Skeletal muscle tissue (tissue), 4 donors: ENCODE results near the gene SLC6A11. TPM values are rescaled to one million over a fixed set of nuclear protein-coding genes. Genes with fewer than 3 reads are reported as not detected.

Experiments used
- H3K27ac ChIP-seq: one replicate; pipeline ENCODE4 v1.7.0; 2013; ENCODE audit warnings: mild to moderate bottlenecking, low read depth, low read length, inconsistent platforms
- H3K27me3 ChIP-seq, 3 donors: one replicate each; pipeline ENCODE4 v1.7.0; 2013; ENCODE audit warnings: low read length in 3 of 3; ENCODE audit not compliant: control insufficient read depth in 3 of 3, insufficient read depth in 3 of 3
- H3K36me3 ChIP-seq, 3 donors: one replicate each; pipeline ENCODE4 v1.7.0; 2013; ENCODE audit warnings: low read length in 3 of 3; ENCODE audit not compliant: control insufficient read depth in 3 of 3, insufficient read depth in 3 of 3
- H3K4me1 ChIP-seq, 3 donors: one replicate each; pipeline ENCODE4 v1.7.0; 2013; ENCODE audit warnings: low read length in 3 of 3, mild to moderate bottlenecking in 3 of 3; ENCODE audit not compliant: control insufficient read depth in 3 of 3, insufficient read depth in 3 of 3
- H3K4me3 ChIP-seq, 3 donors: one replicate each; pipeline ENCODE4 v1.7.0; 2013; ENCODE audit warnings: low read length in 3 of 3
- H3K9ac ChIP-seq, 3 donors: one replicate each; pipeline ENCODE4 v1.7.0; 2013; ENCODE audit warnings: low read length in 3 of 3, mild to moderate bottlenecking in 3 of 3, moderate library complexity in 2 of 3, low read depth in 1 of 3
- H3K9me3 ChIP-seq, 3 donors: one replicate each; pipeline ENCODE4 v1.7.0; 2013; ENCODE audit warnings: low read length in 3 of 3; ENCODE audit not compliant: control insufficient read depth in 3 of 3
- total RNA-seq: library from RNA; depleted of rRNA; stranded (reverse); fragments of >200 nt; gene quantifications from one replicate; pipeline ENCODE4 v1.2.3, GENCODE V29; 2014
- donor health status: Osteomylitis.

Gene SLC6A11
- total RNA-seq, 1 donor from 2014 or later = not detected

DNA sequence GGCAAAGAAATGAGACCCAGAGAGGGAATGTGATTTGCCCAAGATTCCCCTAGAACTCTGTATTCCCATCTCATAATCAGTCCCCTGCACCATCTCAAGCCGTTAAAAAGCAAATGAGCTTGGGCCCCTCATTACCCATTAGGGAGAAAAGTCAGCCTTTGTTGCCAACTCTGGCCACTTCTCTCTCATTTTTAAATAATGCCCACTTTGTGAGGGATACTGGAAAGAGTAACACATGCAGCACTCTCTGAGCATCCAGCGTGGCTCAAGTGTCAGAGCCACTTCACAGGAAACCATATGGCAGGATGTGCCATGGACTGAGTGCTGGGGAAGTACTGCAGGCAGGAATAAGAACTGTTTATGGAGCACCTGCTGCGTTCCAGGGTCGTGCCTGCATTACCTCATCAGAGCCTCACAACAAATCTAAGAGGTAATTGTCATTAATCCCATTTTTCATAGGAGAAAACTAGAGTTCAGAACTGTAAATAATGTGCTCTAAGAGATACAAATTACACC is 126.7 kb downstream of the SLC6A11 start:
- Histone ChIP-seq H3K4me3 (no peak overlapping the region), H3K9me3 (no peaks in the 10 kb centered on the region), H3K4me1 (no peaks in the 10 kb centered on the region), H3K27me3 (peaks cover 0 to 10% (median 3%) of the 10 kb centered on the region in 3 donors), H3K27ac (no peak overlapping the region), H3K9ac (no peak overlapping the region), H3K36me3 (no peaks in the 10 kb centered on the region)

DNA sequence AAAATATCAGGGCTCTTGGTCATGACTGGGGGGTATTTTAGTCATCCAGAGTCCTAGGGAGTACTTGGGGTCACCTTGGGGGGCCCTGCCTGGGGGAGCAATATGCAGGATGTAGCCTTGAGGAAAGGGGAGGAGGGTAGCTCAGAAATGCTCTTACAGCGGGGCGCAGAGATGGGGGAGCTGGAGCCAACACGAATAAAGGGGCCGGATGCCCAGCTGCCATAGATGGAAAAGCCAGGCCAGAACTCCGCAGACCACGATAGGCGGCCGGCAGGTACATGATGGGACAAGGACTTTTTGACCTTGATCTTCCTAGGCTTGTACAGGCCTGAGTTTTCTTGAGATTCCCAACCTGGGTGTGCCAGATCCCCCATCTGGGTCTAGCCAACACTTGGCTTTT is 128.8 kb downstream of the SLC6A11 start:
- H3K9me3 ChIP-seq = no peaks in the 10 kb centered on the region
- H3K9ac ChIP-seq = no peak overlapping the region
- peaks cover 0 to 16% (median 13%) of the 10 kb centered on the region in 3 donors for H3K27me3 ChIP-seq
- no peaks in the 10 kb centered on the region for H3K36me3 ChIP-seq
- H3K4me3 ChIP-seq = no peak overlapping the region
- no peaks in the 10 kb centered on the region for H3K4me1 ChIP-seq
- H3K27ac ChIP-seq = no peak overlapping the region

DNA sequence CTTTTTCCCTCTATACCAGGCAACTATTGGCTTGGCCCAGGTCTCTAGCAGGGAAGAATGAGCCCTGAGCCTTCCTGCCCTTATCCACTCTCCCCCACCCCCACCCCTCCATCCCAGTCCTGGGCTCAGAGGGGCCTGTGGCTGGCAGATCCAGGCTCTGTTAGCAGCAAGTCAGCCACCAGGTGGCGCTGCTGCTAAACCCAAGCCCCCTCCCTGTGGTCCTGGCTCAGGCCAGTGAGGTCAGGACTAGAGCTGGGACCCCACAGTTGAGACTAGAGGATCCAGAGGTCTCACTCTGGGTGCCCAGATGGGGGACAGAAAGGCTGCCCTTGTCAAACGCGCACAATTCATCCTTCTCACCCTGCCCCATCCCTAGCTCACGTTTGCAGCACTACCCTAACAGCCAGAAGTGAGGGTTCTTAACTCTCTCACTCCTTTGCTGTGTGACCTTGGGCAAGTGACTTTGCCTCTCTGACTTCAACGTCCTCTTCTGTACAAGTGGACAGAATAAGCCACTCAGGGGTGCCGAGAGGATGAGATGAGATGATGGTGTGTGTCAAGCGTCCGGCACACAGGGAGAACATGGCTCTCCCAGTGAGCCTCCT is 129.8 kb downstream of the SLC6A11 start:
- Histone ChIP-seq H3K9me3 (no peaks in the 10 kb centered on the region), H3K27ac (no peak overlapping the region), H3K4me1 (no peaks in the 10 kb centered on the region), H3K27me3 (peaks cover 0 to 19% (median 16%) of the 10 kb centered on the region in 3 donors), H3K9ac (no peak overlapping the region), H3K36me3 (no peaks in the 10 kb centered on the region), H3K4me3 (no peak overlapping the region)

DNA sequence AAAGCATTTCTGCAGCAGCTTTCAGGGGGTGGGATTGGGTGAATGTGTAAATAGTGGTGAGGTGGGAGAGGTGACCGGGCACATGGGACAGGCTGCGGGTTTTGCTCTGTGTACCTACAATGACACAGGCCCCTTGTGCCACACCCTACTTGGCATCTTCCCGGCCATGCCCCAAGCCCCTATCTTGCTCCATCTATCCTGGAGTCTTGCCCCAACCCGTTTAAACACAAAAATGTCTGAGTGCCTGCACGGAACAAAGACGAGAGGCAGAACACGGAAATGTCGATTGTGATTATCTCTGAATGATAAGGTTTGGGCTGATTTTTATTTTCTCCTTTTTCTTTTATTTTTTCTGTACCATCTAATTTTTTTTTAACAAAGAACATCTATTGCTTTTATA is 130.5 kb downstream of the SLC6A11 start:
- H3K36me3 ChIP-seq = no peaks in the 10 kb centered on the region
- no peak overlapping the region for H3K9ac ChIP-seq
- no peaks in the 10 kb centered on the region for H3K9me3 ChIP-seq
- peaks cover 0 to 21% (median 21%) of the 10 kb centered on the region in 3 donors for H3K27me3 ChIP-seq
- H3K27ac ChIP-seq = no peak overlapping the region
- H3K4me3 ChIP-seq = no peak overlapping the region
- no peaks in the 10 kb centered on the region for H3K4me1 ChIP-seq

DNA sequence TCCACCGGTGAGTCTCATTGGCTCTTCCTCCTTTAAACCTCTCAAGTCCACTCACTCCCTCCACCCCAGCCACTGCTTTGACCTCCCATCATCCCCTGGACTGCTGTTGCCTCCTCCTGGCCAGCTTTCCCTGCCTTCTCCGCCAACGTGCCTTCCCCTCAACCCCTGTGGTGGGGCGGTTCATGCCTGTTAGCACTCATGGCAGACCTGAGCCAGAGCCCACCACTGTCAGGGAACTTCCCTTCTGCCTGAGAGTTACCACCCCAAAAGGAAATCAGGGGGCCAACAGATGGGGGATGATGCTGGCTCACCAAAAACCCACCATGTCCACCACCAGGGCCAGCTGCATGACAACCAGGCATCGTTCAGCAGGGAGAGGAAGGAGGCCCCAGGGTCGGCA is 132.3 kb downstream of the SLC6A11 start:
- Histone ChIP-seq H3K4me1 (no peaks in the 10 kb centered on the region), H3K9ac (no peak overlapping the region), H3K4me3 (no peak overlapping the region), H3K9me3 (no peaks in the 10 kb centered on the region), H3K36me3 (no peaks in the 10 kb centered on the region), H3K27ac (no peak overlapping the region), H3K27me3 (peaks cover 0 to 32% (median 25%) of the 10 kb centered on the region in 3 donors)

DNA sequence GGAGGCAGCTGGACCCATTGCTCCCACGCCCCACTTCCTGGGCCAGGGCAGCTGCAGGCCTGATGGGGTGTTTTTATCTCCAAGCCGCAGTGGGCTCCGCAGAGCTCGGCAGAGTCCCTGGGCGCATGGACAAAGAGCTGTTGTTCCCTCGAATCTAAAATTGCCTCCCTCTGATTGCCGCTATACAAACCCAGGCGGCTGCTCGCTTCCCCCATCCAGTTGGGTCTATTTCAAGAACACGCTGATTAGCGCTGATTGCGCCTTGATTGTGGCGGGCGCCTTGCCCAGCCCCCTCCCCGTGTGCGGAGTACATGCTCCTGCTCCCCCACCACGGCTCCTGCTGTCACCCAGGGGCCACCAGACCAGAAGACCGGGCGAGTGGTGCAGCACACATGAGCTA is 133.2 kb downstream of the SLC6A11 start:
- H3K4me3 ChIP-seq = no peak overlapping the region
- no peaks in the 10 kb centered on the region for H3K36me3 ChIP-seq
- no peak overlapping the region for H3K27ac ChIP-seq
- H3K27me3 ChIP-seq = peaks cover 0 to 35% (median 24%) of the 10 kb centered on the region in 3 donors
- H3K9me3 ChIP-seq = no peaks in the 10 kb centered on the region
- no peaks in the 10 kb centered on the region for H3K4me1 ChIP-seq
- H3K9ac ChIP-seq = no peak overlapping the region

DNA sequence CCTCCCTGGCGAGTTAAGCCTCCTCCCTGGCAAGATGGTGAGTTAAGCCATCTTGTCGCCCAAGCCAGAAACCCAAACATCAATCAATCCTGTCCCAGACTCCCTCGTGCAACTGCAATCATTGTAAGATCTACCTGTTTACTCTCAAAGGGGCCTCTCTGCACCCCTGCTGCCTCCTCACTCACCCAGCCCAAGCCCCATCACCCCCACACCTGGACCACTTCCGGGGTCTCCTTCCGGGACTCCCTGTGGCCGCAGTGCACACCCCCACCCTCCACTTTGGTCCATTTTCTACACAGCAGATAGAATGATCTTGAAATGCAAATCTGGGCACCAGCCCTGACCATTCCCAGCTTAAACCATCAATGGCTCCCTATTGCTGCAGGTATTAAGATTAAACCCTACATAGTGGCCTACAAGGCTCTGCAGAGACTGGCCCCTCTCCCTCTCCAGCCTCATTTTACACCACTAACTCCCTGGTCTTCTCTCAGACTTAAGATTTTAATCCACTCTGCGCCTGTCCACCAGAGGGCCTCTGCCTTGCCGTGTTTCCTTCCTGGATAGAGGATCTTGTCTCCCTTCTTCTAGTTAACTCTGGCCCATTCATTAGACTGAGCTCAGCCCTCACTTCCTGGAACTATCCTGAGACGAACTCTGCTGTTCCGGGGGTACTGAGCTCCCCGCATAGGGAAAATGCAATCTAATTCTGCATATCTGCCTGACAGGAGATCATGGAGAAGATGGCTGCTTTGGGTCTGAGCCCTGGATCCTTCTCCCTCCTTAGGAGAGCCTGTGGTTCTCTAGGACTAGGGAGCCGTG is 134.7 kb downstream of the SLC6A11 start:
- Histone ChIP-seq H3K27ac (no peak overlapping the region), H3K9ac (peak overlapping the region in 1 of 3 donors; percentile 8), H3K36me3 (no peaks in the 10 kb centered on the region), H3K4me3 (peak overlapping the region in 2 of 3 donors; percentile 18 to 35), H3K27me3 (peaks cover 0 to 32% (median 24%) of the 10 kb centered on the region in 3 donors), H3K9me3 (no peaks in the 10 kb centered on the region), H3K4me1 (peaks cover 4 to 12% (median 12%) of the 10 kb centered on the region in 3 donors)

DNA sequence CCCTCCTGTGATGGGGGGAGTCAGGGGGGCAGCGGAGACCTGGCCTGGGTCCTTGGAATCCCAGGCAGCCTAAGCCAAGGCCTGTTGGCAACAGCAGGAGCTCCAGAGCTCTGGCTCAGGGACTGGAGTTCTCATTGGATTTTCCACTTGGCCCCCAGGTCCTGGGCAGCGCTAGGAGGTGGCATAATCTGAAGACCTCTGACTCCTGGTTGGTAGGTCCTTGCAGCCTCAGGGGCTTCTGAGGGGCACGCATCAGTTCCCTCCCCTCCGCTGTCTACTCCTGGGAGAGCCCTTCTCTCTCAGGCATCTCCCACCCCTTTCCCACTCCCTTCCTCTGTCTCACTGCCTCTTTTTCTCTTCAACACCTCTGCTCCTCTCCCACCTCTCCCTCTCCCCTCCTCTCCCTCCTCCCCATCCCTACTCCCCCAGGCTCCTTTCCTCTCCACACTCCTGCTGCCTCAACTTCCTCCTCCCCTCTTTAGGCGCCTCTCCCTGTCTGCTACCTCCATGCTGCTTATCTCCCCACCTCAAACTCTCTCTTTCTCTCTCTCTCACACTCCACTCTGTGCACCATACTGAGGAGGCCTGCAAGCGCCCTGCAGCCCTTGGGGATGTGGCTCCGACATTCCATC is 135.4 kb downstream of the SLC6A11 start:
- Histone ChIP-seq H3K4me1 (peaks cover 11 to 19% (median 19%) of the 10 kb centered on the region in 3 donors), H3K9me3 (no peaks in the 10 kb centered on the region), H3K4me3 (peak overlapping the region in 2 of 3 donors; percentile 18 to 35), H3K9ac (peak overlapping the region in 1 of 3 donors; percentile 8), H3K27me3 (peaks cover 0 to 30% (median 24%) of the 10 kb centered on the region in 3 donors), H3K36me3 (no peaks in the 10 kb centered on the region), H3K27ac (no peak overlapping the region)

DNA sequence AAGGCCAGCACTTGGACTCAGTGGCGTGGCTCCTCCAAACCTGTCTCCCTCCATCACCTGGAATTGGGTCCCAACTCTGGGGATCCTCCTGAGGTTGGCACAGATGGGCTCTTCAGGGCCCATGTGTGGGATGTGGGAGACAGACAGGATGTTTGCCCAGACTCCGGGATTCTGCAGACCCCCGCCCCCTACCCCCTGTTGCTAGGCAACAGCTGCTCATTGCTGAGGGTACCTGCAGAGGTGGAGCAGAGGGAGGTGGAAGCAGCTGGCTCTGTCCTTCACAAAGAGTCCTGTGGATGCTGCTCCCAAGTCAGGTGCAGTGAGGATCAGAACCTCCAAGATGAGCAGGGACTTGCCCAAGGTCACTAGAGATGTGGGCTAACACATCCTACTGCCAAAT is 136.5 kb downstream of the SLC6A11 start:
- Histone ChIP-seq H3K4me1 (peaks cover 21 to 31% (median 30%) of the 10 kb centered on the region in 3 donors), H3K4me3 (no peak overlapping the region), H3K9me3 (no peaks in the 10 kb centered on the region), H3K27me3 (peaks cover 0 to 30% (median 24%) of the 10 kb centered on the region in 3 donors), H3K27ac (no peak overlapping the region), H3K36me3 (no peaks in the 10 kb centered on the region), H3K9ac (no peak overlapping the region)
